LNCaP clone FGC (cell line): ENCODE data around the gene HOXA9.

Source experiments
- DNase-seq: peaks from one replicate; pipeline ENCODE4 v3.0.0-alpha.2; 2011; ENCODE audit warnings: low read depth
- H3K4me3 ChIP-seq: 2 replicates; pipeline ENCODE4 v1.5.1; 2011; ENCODE audit warnings: mild to moderate bottlenecking, low read depth, low read length, control low read depth
- CTCF ChIP-seq: IDR thresholded peaks from 2 replicates; pipeline ENCODE4 v1.5.1; 2012; ENCODE audit warnings: mild to moderate bottlenecking; ENCODE audit not compliant: control insufficient read depth, insufficient read depth; ENCODE audit errors: extremely low read depth

HOXA9 gene

GRCh38 chr7:27191161-27191731 is 25.9 kb upstream of the HOXA9 start:
- TF ChIP-seq CTCF: no peak
- DNase-seq: no peak
- no peak overlapping the region for H3K4me3 ChIP-seq

DNA sequence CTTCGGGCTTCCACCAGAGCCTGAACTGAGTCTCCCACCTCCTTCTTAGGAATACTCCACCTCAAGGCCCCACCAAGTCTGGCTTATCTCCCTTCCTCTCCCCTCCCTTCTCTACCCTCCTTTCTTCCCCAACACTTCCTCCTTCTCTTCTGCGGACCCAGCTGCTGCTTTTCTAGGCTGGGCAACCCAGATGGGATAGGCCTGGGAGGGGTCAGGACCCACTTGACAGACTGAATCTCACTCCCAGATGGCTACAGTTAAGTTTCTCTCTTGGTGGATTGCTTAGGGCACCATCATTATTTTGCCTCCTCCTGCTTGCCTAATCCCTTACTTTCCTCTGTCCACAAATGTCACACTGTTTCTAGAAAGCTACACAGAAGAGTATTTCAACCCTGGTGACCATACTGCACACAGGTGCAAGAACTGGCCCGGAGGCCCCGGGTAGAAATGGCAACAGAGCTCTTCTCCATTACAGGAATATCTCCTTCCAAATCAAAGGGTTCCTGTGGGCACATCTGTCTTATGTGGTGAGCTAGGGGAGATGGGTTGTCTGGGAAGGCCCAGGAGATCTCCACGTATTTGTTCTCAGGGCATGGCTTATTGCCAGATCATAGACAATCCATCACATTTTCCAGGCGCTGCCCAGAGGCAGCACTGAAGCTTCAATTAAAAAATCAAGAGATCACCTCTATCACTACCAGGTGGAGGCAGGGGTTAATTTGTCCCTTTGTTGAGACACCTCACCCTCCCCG is 24.8 kb upstream of the HOXA9 start:
- H3K4me3 ChIP-seq: no peak overlapping the region
- no peak for TF ChIP-seq CTCF
- DNase-seq: no peak

- no peak for DNase-seq
- TF ChIP-seq CTCF: no peak
- H3K4me3 ChIP-seq: no peak overlapping the region
These were observed 24.1 kb upstream of the HOXA9 start for GRCh38 chr7:27189295-27189996.

- H3K4me3 ChIP-seq: no peak overlapping the region
- no peak for TF ChIP-seq CTCF
- DNase-seq: no peak
These were observed 23.3 kb upstream of the HOXA9 start for GRCh38 chr7:27188386-27189294.

GRCh38 chr7:27187475-27188385 is 22.4 kb upstream of the HOXA9 start:
- TF ChIP-seq CTCF: no peak
- DNase-seq: no peak
- no peak overlapping the region for H3K4me3 ChIP-seq
